Measurements from ENCODE around the gene LIN37. TPM values are rescaled to one million over a fixed set of nuclear protein-coding genes. Genes with fewer than 3 reads are reported as not detected.

LIN37 gene
- total RNA-seq, 4 donors from 2014 or later, result 14.8 to 19.5 (median 16.6) TPM

DNA sequence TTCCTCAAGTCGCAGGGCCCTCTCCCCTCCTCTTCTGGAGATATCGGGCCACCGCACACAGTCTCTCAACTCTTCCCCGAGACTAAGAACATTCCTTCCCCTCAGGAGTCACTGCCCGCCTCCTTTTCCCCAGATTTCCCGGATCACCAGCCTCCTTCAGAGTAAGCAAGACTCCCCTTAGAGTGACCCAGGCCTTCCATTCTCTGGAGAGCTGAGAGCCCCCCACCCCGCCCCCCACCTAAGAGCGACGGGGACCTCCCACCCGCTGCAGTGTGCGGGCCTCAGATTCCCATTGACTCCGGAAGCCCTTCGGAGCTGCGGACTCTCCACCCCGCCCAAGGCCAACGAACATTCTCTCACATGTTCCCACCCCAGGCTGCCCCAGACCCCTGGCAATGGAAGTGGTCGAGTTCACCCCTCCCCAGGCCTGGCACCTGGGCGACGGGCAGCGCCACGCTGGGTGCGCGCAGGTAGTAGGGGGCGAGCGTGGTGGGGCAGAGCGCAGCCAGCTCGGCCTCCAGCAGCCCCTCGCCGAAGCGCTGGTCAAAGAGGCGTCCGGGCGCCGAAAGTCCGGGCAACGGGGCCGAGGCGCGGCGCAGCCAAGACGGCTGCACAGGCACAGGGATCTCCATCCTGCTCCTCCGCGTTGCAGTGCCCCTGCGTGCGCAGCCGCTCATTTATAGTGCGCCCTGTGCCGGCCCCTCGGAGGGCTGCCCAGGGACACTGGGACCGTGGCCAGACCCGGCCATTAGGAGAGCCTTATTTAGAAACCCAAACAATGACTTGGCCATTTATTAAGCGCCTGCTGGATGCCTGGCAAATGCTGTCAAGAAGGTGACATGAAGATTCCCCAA, 8.2 kb downstream of the LIN37 start, which contains the start of gene HSPB6:
Gene HSPB6 (minus strand): TSS at position 653 of the 854 bp plus-strand sequence. CDS start 21 bp downstream, at position 632.
- peak; percentile 64 to 77 for TF ChIP-seq POLR2A (IDR thresholded peaks at IDR 0.05)
- TF ChIP-seq, protein P1, sequence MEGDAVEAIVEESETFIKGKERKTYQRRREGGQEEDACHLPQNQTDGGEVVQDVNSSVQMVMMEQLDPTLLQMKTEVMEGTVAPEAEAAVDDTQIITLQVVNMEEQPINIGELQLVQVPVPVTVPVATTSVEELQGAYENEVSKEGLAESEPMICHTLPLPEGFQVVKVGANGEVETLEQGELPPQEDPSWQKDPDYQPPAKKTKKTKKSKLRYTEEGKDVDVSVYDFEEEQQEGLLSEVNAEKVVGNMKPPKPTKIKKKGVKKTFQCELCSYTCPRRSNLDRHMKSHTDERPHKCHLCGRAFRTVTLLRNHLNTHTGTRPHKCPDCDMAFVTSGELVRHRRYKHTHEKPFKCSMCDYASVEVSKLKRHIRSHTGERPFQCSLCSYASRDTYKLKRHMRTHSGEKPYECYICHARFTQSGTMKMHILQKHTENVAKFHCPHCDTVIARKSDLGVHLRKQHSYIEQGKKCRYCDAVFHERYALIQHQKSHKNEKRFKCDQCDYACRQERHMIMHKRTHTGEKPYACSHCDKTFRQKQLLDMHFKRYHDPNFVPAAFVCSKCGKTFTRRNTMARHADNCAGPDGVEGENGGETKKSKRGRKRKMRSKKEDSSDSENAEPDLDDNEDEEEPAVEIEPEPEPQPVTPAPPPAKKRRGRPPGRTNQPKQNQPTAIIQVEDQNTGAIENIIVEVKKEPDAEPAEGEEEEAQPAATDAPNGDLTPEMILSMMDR (IDR thresholded peaks at IDR 0.05 in 4 of 5, conservative IDR thresholded peaks at IDR 0.05 in 1 of 5), result no peak
- ATAC-seq (peak; percentile 3 to 15), DNase-seq (peak in 1 of 2 donors; percentile 74)
- Histone ChIP-seq H3K4me1 (peaks cover 28 to 43% of the 10 kb centered on the region in 2 donors), H3K4me3 (peak within 1 kb of the TSS; percentile 57 to 84 (median 74)), H3K27me3 (no peaks in the 10 kb centered on the region), H3K36me3 (peaks cover 0 to 12% of the 10 kb centered on the region in 2 donors), H3K27ac (peak within 1 kb of the TSS; percentile 89 to 97 (median 95)), H3K9me3 (no peaks in the 10 kb centered on the region)
- intact Hi-C loops (cut with DNase I; ENCODE audit: low total_unique reads), result loop anchor here (5.0 to 10.0 kb wide), 5 partner anchors 109 to 714 kb away; partner anchors contain the start of genes COX6B1, COX7A1, HPN and USF2
- in situ Hi-C loops (cut with MboI; ENCODE audit: low sequenced_read_pairs in 4 of 4), result loop anchor here in 1 of 4 donors (25.0 kb wide), 1 partner anchor 381 kb away; the partner anchor contains the start of gene CAPNS1

DNA sequence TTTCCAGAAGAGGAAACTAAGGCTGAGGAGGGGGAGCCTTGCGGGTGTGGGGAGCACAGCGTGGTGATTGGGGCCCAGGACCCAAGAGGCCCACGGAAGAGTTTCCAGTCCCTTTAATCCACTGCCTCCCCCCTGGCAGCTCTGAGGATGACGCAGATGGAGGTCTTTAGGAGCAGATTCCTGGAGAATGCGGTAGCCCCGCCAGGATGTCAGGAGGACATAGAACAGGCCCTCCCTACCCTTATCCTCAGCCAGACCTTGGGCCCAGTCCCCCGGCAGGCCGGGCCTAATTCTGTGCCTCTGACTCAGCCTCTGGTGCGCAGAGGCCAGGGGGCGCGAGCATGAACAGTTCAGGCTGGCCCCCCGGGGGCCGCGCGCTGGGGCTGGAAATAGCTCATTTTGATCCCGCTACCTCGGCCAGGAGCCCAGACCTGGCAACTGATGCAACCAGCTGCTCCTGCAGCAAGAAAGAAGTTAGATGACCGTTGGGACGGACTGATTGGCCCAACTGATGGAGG, 8.9 kb downstream of the LIN37 start:
- in situ Hi-C loops (cut with MboI; ENCODE audit: low sequenced_read_pairs in 4 of 4), result loop anchor here in 1 of 4 donors (25.0 kb wide), 1 partner anchor 380 kb away; the partner anchor contains the start of gene CAPNS1
- TF ChIP-seq POLR2A (IDR thresholded peaks at IDR 0.05), result peak; percentile 7 to 59
- TF ChIP-seq, protein P1 (IDR thresholded peaks at IDR 0.05 in 4 of 5, conservative IDR thresholded peaks at IDR 0.05 in 1 of 5), result no peak
- Histone ChIP-seq H3K27me3 (no peaks in the 10 kb centered on the region), H3K4me3 (peak overlapping the region; percentile 57 to 84 (median 74)), H3K9me3 (no peaks in the 10 kb centered on the region), H3K4me1 (peaks cover 28 to 43% of the 10 kb centered on the region in 2 donors), H3K36me3 (peaks cover 0 to 9% of the 10 kb centered on the region in 2 donors), H3K27ac (peak overlapping the region; percentile 89 to 97 (median 95))
- DNase-seq, result peak; percentile 66 to 91
- ATAC-seq, result peak; percentile 47 to 55
- intact Hi-C loops (cut with DNase I; ENCODE audit: low total_unique reads), result loop anchor here (5.0 to 10.0 kb wide), 5 partner anchors 110 to 715 kb away; partner anchors contain the start of genes COX6B1, COX7A1, HPN and USF2

DNA sequence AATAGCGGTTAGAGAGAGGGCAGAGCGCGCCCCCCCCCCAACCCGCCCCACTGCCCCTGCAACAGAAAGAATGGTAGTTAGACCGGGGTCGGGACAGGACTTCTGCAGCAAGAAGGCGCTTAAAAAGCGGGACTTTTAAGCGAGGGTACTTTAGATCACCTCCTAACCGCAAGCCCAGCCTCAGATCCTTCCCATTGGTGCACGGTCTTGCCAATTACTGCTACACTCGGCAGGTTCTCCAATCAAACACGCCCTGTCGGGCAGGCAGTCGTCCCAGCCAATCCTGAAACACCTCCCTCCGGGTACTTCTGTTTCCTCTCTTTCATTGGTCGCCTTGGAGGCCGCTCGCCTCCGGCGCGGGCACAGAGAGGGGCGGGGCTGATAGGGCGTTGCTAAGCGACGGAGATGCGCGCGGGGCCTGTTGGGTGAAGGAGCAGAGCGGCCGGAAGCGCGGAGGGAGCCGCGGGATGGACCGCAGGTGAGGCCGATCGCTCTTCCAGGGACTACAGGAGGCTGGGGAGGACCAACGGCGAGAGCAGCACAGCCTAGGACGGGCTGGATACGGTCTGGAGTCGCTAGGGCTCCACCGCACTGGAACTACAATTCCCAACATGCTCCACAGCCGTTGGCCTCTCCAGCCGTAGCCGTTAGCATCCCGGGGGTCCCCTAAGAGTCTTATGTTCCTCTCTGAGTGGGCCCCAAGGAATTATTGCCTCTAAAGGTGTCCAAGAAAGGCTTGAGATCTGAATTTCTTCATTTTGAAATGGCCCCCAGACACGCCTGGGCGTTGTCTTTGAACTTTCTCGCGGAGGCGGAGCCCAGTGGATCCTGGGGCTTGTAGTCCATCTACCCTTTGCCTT, 9.6 kb downstream of the LIN37 start, which contains the start of gene PROSER3:
Gene PROSER3 (plus strand): TSS at position 428 of the 860 bp plus-strand sequence. CDS start 40 bp downstream, at position 468.
- TF ChIP-seq, protein P1 (IDR thresholded peaks at IDR 0.05 in 4 of 5, conservative IDR thresholded peaks at IDR 0.05 in 1 of 5), result no peak
- TF ChIP-seq POLR2A (IDR thresholded peaks at IDR 0.05), result peak; percentile 56 to 82
- Histone ChIP-seq H3K4me1 (peaks cover 28 to 43% of the 10 kb centered on the region in 2 donors), H3K4me3 (peak within 1 kb of the TSS; percentile 72 to 84 (median 76)), H3K27me3 (no peaks in the 10 kb centered on the region), H3K9me3 (no peaks in the 10 kb centered on the region), H3K36me3 (peaks cover 0 to 2% of the 10 kb centered on the region in 2 donors), H3K27ac (peak within 1 kb of the TSS; percentile 89 to 97 (median 95))
- DNase-seq, result peak; percentile 99 to 100
- intact Hi-C loops (cut with DNase I; ENCODE audit: low total_unique reads), result loop anchor here (1.0 to 10.0 kb wide), 6 partner anchors 17 to 716 kb away; partner anchors contain the start of genes ARHGAP33, COX6B1, COX7A1 and HPN
- in situ Hi-C loops (cut with MboI; ENCODE audit: low sequenced_read_pairs in 4 of 4), result loop anchor here in 1 of 4 donors (25.0 kb wide), 1 partner anchor 379 kb away; the partner anchor contains the start of gene CAPNS1
- ATAC-seq, result peak; percentile 85 to 91
